ENCODE results near the gene ATG101. TPM values are rescaled to one million over a fixed set of nuclear protein-coding genes. Genes with fewer than 3 reads are reported as not detected.

ATG101 gene
- total and polyA plus RNA-seq, 2 of the 13 experiments (the other 11 are each of a cell fraction or from before 2014, with no cell fraction given): 58.2 to 67.7 TPM

DNA sequence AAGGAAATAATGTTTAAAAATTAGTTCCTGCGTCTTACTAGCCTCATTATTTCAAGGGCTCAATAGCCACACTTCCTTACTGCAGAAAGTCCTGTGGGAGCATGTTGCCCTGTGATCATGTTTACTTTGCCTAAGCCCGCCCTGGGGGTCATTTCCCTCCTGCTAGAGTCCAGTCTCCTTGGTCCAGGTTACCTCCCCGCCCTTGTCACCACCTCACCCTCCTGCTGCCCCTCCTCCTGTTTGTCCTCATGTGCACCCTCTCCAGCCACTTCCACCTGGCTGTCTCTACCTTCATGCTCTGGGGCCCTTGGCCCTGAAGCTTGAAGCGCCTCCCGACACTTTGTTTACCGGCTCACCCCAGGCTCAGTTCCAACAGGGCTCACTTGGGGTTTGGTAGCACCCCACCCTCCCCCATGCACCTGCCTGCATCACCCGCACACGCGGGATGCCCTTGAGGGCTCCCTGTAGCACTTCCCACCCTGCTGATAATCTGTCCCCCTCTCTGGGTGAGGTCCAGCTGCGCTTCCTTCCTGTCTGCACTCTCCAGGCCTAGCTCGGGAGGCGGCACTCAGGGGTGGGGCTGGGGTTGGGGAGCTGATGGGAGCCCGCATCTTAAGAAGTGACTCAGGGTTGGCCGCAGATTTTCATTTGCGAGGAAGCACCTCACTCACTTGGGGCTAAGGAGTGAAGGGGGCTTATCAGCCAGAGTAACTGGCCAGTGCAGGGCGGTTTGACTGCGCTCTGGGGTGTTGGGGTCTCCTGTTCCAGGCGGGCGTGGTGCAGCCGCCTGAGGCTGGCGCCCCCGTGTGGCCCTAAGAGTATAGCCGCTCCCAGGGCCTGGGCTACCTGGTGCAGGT is 49.8 kb downstream of the ATG101 start (continued):
- TF ChIP-seq THAP8 (CRISPR knock-in tag; IDR thresholded peaks at IDR 0.05; ENCODE audit: borderline replicate concordance): no peak
- peak in 1 of 2 experiments; percentile 24; a peak in 1 of 4 replicates for TF ChIP-seq POLR2A (IDR thresholded peaks at IDR 0.05; ENCODE audit: insufficient read depth in 1 of 2, low read depth in 2 of 2, low read length in 2 of 2)
- TF ChIP-seq ARID3A (IDR thresholded peaks at IDR 0.05; ENCODE audit: low read depth, low read length): no peak
- no peak for TF ChIP-seq PLRG1 (conservative IDR thresholded peaks at IDR 0.05)
- TF ChIP-seq ZNF788 (CRISPR knock-in tag; IDR thresholded peaks at IDR 0.05; ENCODE audit: borderline replicate concordance): no peak
- no peak for TF ChIP-seq CBFB (CRISPR knock-in tag; IDR thresholded peaks at IDR 0.05)
- no peak; the same call in 1 of the 2 replicates for TF ChIP-seq TMF1 (CRISPR knock-in tag; IDR thresholded peaks at IDR 0.05; ENCODE audit: low read depth)
- peak; percentile 89 for TF ChIP-seq CTCF (CRISPR knock-in tag; IDR thresholded peaks at IDR 0.05)
- no peak for TF ChIP-seq SUZ12 (IDR thresholded peaks at IDR 0.05; ENCODE audit: low read depth, low read length)
- TF ChIP-seq ZFP36 (IDR thresholded peaks at IDR 0.05; ENCODE audit: borderline replicate concordance, low read depth, low read length, partially characterized antibody): no peak
- TF ChIP-seq REL (CRISPR knock-in tag; conservative IDR thresholded peaks at IDR 0.05): no peak
- TF ChIP-seq STAT6 (CRISPR knock-in tag; IDR thresholded peaks at IDR 0.05; ENCODE audit: borderline replicate concordance): no peak
- TF ChIP-seq ZNF777 (CRISPR knock-in tag; IDR thresholded peaks at IDR 0.05): no peak
- peak; percentile 79; the same call in 1 of the 2 replicates for TF ChIP-seq TBX2 (CRISPR knock-in tag; IDR thresholded peaks at IDR 0.05; ENCODE audit: borderline replicate concordance)
- no peak for TF ChIP-seq ZNF678 (CRISPR knock-in tag; IDR thresholded peaks at IDR 0.05)
- peak; percentile 71; the same call in 1 of the 2 replicates for TF ChIP-seq MTA1 (CRISPR knock-in tag; IDR thresholded peaks at IDR 0.05; ENCODE audit: borderline replicate concordance)
- no peak for TF ChIP-seq SIN3B (IDR thresholded peaks at IDR 0.05; ENCODE audit: low read length)
- TF ChIP-seq, protein P1, sequence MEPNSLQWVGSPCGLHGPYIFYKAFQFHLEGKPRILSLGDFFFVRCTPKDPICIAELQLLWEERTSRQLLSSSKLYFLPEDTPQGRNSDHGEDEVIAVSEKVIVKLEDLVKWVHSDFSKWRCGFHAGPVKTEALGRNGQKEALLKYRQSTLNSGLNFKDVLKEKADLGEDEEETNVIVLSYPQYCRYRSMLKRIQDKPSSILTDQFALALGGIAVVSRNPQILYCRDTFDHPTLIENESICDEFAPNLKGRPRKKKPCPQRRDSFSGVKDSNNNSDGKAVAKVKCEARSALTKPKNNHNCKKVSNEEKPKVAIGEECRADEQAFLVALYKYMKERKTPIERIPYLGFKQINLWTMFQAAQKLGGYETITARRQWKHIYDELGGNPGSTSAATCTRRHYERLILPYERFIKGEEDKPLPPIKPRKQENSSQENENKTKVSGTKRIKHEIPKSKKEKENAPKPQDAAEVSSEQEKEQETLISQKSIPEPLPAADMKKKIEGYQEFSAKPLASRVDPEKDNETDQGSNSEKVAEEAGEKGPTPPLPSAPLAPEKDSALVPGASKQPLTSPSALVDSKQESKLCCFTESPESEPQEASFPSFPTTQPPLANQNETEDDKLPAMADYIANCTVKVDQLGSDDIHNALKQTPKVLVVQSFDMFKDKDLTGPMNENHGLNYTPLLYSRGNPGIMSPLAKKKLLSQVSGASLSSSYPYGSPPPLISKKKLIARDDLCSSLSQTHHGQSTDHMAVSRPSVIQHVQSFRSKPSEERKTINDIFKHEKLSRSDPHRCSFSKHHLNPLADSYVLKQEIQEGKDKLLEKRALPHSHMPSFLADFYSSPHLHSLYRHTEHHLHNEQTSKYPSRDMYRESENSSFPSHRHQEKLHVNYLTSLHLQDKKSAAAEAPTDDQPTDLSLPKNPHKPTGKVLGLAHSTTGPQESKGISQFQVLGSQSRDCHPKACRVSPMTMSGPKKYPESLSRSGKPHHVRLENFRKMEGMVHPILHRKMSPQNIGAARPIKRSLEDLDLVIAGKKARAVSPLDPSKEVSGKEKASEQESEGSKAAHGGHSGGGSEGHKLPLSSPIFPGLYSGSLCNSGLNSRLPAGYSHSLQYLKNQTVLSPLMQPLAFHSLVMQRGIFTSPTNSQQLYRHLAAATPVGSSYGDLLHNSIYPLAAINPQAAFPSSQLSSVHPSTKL (CRISPR knock-in tag; IDR thresholded peaks at IDR 0.05): peak; percentile 82
- no peak for TF ChIP-seq ZKSCAN5 (CRISPR knock-in tag; IDR thresholded peaks at IDR 0.05)

All from HepG2 (cell line).